RWPE2 (cell line): Measurements from ENCODE around the gene CTNNA2.
A peak's percentile ranks its signal among the peaks of the same experiment; 100 is the strongest.

Experiments used
- ATAC-seq: fragments of 200-7000 bp; cut with Tn5 transposase; 3 replicates; pipeline ENCODE4 v1.9.1; 2021; ENCODE audit warnings: low read depth
- DNase-seq: peaks from one replicate; pipeline ENCODE4 v3.0.0-alpha.2; 2020; ENCODE audit warnings: low spot score
- H3K27ac ChIP-seq: fragments of 450-650 bp; 2 replicates; pipeline ENCODE4 v1.5.1; 2017; ENCODE audit warnings: mild to moderate bottlenecking; ENCODE audit not compliant: poor library complexity, severe bottlenecking
- H3K27me3 ChIP-seq: fragments of 250-450 bp; sonication (Bioruptor Pico); 2 replicates; pipeline ENCODE4 v1.5.1; 2021; ENCODE audit warnings: mild to moderate bottlenecking, moderate library complexity; ENCODE audit not compliant: insufficient read depth, poor library complexity, severe bottlenecking
- H3K36me3 ChIP-seq: fragments of 250-450 bp; sonication (Bioruptor Pico); 2 replicates; pipeline ENCODE4 v1.5.1; 2020; ENCODE audit warnings: low read depth, mild to moderate bottlenecking, moderate library complexity
- H3K4me1 ChIP-seq: fragments of 250-450 bp; sonication (Bioruptor Pico); 2 replicates; pipeline ENCODE4 v1.5.1; 2021; ENCODE audit warnings: mild to moderate bottlenecking, moderate library complexity; ENCODE audit not compliant: insufficient read depth, poor library complexity, severe bottlenecking
- H3K4me3 ChIP-seq: fragments of 250-450 bp; sonication (Bioruptor Pico); 2 replicates; pipeline ENCODE4 v1.5.1; 2021; ENCODE audit warnings: mild to moderate bottlenecking, moderate library complexity; ENCODE audit not compliant: severe bottlenecking
- H3K9me3 ChIP-seq: fragments of 250-450 bp; sonication (Bioruptor Pico); 2 replicates; pipeline ENCODE4 v1.5.1; 2021; ENCODE audit warnings: mild to moderate bottlenecking, moderate library complexity; ENCODE audit not compliant: severe bottlenecking
- TF ChIP-seq, protein P1 (sequence below): fragments of 450-650 bp; IDR thresholded peaks from one replicate; pipeline ENCODE4 v1.5.1; 2017; ENCODE audit warnings: mild to moderate bottlenecking, moderate library complexity; ENCODE audit not compliant: poor library complexity, severe bottlenecking

The CTNNA2 gene

DNA sequence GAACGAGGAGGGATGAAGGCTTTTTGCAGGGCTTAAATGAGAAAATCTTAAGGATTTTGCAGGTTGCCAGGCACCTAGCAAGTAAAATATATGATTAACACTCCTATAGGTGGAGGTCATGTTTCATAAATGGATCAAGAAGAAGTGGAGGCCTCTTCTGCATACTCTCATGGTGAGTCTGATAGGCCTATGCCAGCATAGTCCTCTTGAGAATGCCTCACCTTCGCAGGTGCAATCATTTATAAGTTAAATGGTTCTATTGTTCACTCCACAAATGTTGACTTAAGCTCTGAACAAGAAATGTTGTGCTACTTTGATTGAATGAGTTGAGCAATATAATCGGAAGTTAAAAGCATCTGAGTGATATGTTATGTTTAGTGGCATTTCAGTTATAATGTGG, 779.6 kb downstream of the CTNNA2 start:
- Histone ChIP-seq H3K9me3 (no peaks in the 10 kb centered on the region), H3K27ac (no peak overlapping the region), H3K27me3 (peaks cover 3% of the 10 kb centered on the region), H3K4me1 (no peaks in the 10 kb centered on the region), H3K4me3 (no peak overlapping the region), H3K36me3 (no peaks in the 10 kb centered on the region)
- TF ChIP-seq, protein P1, sequence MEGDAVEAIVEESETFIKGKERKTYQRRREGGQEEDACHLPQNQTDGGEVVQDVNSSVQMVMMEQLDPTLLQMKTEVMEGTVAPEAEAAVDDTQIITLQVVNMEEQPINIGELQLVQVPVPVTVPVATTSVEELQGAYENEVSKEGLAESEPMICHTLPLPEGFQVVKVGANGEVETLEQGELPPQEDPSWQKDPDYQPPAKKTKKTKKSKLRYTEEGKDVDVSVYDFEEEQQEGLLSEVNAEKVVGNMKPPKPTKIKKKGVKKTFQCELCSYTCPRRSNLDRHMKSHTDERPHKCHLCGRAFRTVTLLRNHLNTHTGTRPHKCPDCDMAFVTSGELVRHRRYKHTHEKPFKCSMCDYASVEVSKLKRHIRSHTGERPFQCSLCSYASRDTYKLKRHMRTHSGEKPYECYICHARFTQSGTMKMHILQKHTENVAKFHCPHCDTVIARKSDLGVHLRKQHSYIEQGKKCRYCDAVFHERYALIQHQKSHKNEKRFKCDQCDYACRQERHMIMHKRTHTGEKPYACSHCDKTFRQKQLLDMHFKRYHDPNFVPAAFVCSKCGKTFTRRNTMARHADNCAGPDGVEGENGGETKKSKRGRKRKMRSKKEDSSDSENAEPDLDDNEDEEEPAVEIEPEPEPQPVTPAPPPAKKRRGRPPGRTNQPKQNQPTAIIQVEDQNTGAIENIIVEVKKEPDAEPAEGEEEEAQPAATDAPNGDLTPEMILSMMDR = no peak
- DNase-seq = no peak
- ATAC-seq = 0 out of 3 replicates have a peak, but pooled peaks have one; percentile 33

DNA sequence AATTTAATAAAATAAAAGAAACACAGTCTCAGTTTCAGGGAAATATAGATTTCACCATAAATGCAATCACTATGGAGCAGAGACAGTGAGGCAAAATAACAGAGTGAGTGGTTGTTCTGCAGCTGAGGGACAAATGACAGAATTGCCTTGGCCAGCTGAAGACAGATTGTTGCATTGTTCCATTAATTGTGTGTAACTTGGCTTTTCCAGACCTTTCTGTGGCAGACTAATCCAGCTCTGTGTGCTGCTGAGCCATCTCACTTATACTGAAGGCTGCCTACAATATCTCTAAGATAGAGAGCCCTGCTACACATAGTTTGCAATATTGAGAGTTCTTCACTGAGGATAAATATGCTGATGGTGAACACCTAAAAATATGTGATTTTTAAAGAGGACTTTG, 780.2 kb downstream of the CTNNA2 start:
- DNase-seq (no peak), ATAC-seq (no peak)
- Histone ChIP-seq H3K27me3 (peaks cover 3% of the 10 kb centered on the region), H3K4me1 (no peaks in the 10 kb centered on the region), H3K36me3 (no peaks in the 10 kb centered on the region), H3K27ac (no peak overlapping the region), H3K4me3 (no peak overlapping the region), H3K9me3 (no peaks in the 10 kb centered on the region)
- TF ChIP-seq, protein P1 = no peak

DNA sequence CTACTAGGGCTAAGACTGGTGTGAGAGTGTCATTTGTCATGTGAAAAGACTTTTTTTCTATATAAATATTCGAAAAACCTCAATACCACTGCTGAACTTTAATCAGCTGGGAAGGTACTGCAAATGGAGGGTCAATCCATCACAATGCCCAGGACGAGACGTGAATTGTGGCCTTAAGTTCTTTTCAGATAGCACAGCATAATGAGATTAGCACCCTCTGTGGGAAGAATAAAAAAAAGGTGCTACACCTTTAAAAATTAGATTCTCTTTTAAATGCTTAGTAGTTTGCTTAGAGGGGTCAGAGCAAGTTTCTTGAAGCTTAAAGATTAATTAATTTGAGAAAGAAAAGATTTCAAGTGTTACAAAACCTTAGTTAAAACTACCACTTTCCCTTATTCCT, 786.1 kb downstream of the CTNNA2 start:
- DNase-seq (no peak), ATAC-seq (no peak)
- H3K27ac ChIP-seq = no peak overlapping the region
- TF ChIP-seq, protein P1 = no peak
- H3K27me3 ChIP-seq = peaks cover 44% of the 10 kb centered on the region
- H3K4me1 ChIP-seq = no peaks in the 10 kb centered on the region
- no peaks in the 10 kb centered on the region for H3K9me3 ChIP-seq
- H3K36me3 ChIP-seq = no peaks in the 10 kb centered on the region
- H3K4me3 ChIP-seq = no peak overlapping the region

DNA sequence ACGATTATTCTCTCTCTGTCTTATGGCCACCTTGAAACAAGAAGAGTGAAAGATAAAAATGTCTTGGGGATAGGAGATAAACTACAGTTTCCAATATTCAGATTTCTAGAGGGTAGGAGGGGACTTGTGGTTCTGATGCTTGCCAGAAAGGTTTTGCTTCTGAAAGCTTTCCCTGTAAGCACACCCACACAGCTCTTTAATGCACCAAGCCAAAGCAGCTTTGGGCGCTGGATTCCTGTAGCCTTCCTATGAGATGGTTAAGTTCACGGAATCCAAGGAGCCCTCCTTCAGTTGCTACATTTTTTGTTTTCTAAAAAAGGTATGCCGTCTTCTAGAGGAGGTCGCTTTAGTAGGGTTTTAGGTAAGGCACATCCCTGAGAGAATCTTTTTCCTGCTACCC, 786.8 kb downstream of the CTNNA2 start:
- Histone ChIP-seq H3K9me3 (no peaks in the 10 kb centered on the region), H3K36me3 (no peaks in the 10 kb centered on the region), H3K27ac (no peak overlapping the region), H3K27me3 (peaks cover 49% of the 10 kb centered on the region), H3K4me1 (no peaks in the 10 kb centered on the region), H3K4me3 (no peak overlapping the region)
- DNase-seq (no peak), ATAC-seq (no peak)
- TF ChIP-seq, protein P1 = no peak

DNA sequence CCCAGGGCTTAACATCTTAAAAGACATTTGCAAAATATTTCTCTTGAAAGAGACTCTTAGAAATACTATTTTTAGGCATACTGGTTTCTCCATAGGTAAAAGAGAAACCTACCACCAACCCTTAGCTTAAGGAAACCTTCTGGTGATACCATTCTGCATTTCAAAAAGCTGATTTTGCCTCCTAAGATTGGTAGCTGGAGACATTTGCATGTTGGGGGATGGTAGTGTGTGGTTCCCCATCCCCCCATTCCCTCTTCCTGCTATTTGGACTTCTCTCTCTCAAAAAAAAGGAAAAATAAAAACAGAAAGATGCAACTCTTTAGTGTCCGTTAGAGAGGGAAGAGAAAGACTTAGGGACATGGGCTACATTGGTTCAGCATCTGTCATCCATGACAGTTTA, 787.5 kb downstream of the CTNNA2 start:
- H3K4me3 ChIP-seq = no peak overlapping the region
- no peaks in the 10 kb centered on the region for H3K4me1 ChIP-seq
- ATAC-seq (no peak), DNase-seq (no peak)
- H3K27me3 ChIP-seq = peaks cover 56% of the 10 kb centered on the region
- no peak overlapping the region for H3K27ac ChIP-seq
- TF ChIP-seq, protein P1 = no peak
- H3K36me3 ChIP-seq = no peaks in the 10 kb centered on the region
- H3K9me3 ChIP-seq = no peaks in the 10 kb centered on the region
